H1 (cell line): ENCODE results near the gene ZC3HAV1.

Experiments
- ATF3 ChIP-seq: IDR thresholded peaks from 2 replicates; pipeline ENCODE4 v1.6.1; 2011; ENCODE audit warnings: low read depth, mild to moderate bottlenecking, low read length; ENCODE audit not compliant: insufficient read depth
- CTCF ChIP-seq, 3 experiments: IDR thresholded peaks; 1 replicate in 2 of 3; 2 replicates in 1 of 3; pipeline versions ENCODE4 v1.5.1 to v1.6.1; 2011; ENCODE audit warnings: low read length in 3 of 3, mild to moderate bottlenecking in 3 of 3, inconsistent platforms in 2 of 3, low read depth in 1 of 3, moderate library complexity in 1 of 3; ENCODE audit not compliant: insufficient read depth in 1 of 3; ENCODE audit errors: control extremely low read depth in 1 of 3
- EZH2 ChIP-seq: fragments of 200-600 bp; sonication (generic); IDR thresholded peaks from 2 replicates; pipeline ENCODE4 v1.7.1; 2012; ENCODE audit warnings: low read depth, mild to moderate bottlenecking, moderate library complexity, low read length, inconsistent platforms; ENCODE audit not compliant: severe bottlenecking
- POLR2A ChIP-seq, 2 experiments: IDR thresholded peaks; 1 replicate in 1 of 2; 2 replicates in 1 of 2; pipeline ENCODE4 v1.6.1; 2011; ENCODE audit warnings: low read depth in 2 of 2, low read length in 2 of 2, mild to moderate bottlenecking in 2 of 2; ENCODE audit errors: control extremely low read depth in 1 of 2
- POLR2AphosphoS5 ChIP-seq: IDR thresholded peaks from 2 replicates; pipeline ENCODE4 v1.6.1; 2011; ENCODE audit warnings: low read depth, low read length
- RNF2 ChIP-seq: fragments of 200-900, 300-1000 bp; sonication (generic); IDR thresholded peaks from 2 replicates; pipeline ENCODE4 v1.7.1; 2016; ENCODE audit warnings: borderline replicate concordance, low read depth, mild to moderate bottlenecking, antibody characterized with exemption, low read length; ENCODE audit not compliant: poor library complexity, severe bottlenecking; ENCODE audit errors: missing control alignments
- SAP30 ChIP-seq: fragments of 300-600 bp; sonication (generic); IDR thresholded peaks from 2 replicates; pipeline ENCODE4 v1.7.1; 2012; ENCODE audit warnings: low read length, moderate library complexity, mild to moderate bottlenecking, inconsistent platforms; ENCODE audit not compliant: insufficient read depth, insufficient replicate concordance
- SIN3A ChIP-seq, 2 experiments: IDR thresholded peaks in 1 of 2; conservative IDR thresholded peaks in 1 of 2; 2 replicates each; pipeline ENCODE4 v1.6.1; 2011 to 2012; ENCODE audit warnings: low read length in 2 of 2, improper control_type of control experiment in 1 of 2, low read depth in 1 of 2, mild to moderate bottlenecking in 1 of 2
- SIRT6 ChIP-seq: IDR thresholded peaks from one replicate; pipeline ENCODE4 v1.7.1; 2012; ENCODE audit warnings: low read length, inconsistent platforms
- USF2 ChIP-seq: IDR thresholded peaks from 2 replicates; pipeline ENCODE4 v1.6.1; 2011; ENCODE audit warnings: low read length, improper control_type of control experiment
- YY1 ChIP-seq: IDR thresholded peaks from 2 replicates; pipeline ENCODE4 v1.6.1; 2011; ENCODE audit warnings: low read depth, mild to moderate bottlenecking, low read length

GRCh38 chr7:139023076-139023475, 86.4 kb downstream of the ZC3HAV1 start:
- no peak for TF ChIP-seq POLR2A (IDR thresholded peaks at IDR 0.05; ENCODE audit: control extremely low read depth in 1 of 2, low read depth in 2 of 2, low read length in 2 of 2)
- no peak for TF ChIP-seq CTCF (IDR thresholded peaks at IDR 0.05; ENCODE audit: control extremely low read depth in 1 of 3, insufficient read depth in 1 of 3, low read depth in 1 of 3, low read length in 3 of 3)
- no peak for TF ChIP-seq EZH2
- no peak for TF ChIP-seq POLR2AphosphoS5
- no peak for TF ChIP-seq SIN3A (conservative IDR thresholded peaks at IDR 0.05 in 1 of 2, IDR thresholded peaks at IDR 0.05 in 1 of 2; ENCODE audit: low read depth in 1 of 2, low read length in 2 of 2)
- TF ChIP-seq YY1 = no peak
- TF ChIP-seq SAP30 = no peak
- no peak for TF ChIP-seq RNF2
- TF ChIP-seq USF2 = no peak
- TF ChIP-seq ATF3 = no peak
- no peak for TF ChIP-seq SIRT6
